ENCODE measurements around the gene STARD7. TPM values are rescaled to one million over a fixed set of nuclear protein-coding genes. Genes with fewer than 3 reads are reported as not detected.

The STARD7 gene, protein sequence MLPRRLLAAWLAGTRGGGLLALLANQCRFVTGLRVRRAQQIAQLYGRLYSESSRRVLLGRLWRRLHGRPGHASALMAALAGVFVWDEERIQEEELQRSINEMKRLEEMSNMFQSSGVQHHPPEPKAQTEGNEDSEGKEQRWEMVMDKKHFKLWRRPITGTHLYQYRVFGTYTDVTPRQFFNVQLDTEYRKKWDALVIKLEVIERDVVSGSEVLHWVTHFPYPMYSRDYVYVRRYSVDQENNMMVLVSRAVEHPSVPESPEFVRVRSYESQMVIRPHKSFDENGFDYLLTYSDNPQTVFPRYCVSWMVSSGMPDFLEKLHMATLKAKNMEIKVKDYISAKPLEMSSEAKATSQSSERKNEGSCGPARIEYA
- 82.4 to 97.5 TPM (median 85.4 TPM) in 5 replicates for total RNA-seq (2022; extraction: Qiagen RNA extraction)

DNA sequence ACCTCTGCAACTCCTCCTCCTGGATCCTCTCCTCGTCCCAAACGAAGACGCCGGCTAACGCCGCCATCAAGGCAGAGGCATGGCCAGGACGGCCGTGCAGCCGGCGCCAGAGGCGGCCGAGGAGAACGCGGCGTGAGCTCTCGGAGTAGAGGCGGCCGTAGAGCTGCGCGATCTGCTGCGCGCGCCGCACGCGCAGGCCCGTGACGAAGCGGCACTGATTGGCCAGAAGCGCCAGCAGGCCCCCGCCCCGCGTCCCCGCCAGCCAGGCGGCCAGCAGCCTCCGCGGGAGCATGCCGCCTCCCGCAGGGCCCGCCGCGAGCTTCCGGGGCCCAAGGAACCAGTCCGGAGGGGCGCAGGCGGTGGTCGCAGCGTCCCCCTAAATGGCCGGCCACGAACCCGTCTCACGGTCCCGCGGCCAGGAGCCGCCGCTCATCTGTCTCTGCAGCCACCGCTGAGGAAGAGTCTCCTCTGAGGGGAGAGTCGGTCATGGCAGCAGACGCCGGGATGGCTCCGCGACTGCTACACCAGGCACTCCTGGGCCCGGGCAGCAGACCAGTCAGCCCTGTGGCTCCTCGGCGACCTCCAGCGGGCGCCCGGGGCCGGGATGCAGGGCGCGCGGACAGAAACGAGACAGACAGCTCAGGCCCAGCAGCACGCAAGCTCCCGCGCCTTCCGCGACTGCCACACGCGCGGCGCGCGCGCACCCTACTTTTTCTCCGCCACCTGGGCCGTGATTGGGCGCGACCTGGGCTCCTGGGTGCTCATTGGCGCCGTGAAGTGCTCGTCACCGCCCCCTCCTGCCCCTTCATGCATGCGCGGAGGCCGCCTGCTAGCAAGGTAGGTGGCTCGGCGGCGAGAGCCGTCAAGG lies at the start of gene STARD7:
Gene STARD7, minus strand, starts transcription at position 685 of the 868 bp plus-strand sequence. Its CDS starts 393 bp downstream, at position 292.

DNA sequence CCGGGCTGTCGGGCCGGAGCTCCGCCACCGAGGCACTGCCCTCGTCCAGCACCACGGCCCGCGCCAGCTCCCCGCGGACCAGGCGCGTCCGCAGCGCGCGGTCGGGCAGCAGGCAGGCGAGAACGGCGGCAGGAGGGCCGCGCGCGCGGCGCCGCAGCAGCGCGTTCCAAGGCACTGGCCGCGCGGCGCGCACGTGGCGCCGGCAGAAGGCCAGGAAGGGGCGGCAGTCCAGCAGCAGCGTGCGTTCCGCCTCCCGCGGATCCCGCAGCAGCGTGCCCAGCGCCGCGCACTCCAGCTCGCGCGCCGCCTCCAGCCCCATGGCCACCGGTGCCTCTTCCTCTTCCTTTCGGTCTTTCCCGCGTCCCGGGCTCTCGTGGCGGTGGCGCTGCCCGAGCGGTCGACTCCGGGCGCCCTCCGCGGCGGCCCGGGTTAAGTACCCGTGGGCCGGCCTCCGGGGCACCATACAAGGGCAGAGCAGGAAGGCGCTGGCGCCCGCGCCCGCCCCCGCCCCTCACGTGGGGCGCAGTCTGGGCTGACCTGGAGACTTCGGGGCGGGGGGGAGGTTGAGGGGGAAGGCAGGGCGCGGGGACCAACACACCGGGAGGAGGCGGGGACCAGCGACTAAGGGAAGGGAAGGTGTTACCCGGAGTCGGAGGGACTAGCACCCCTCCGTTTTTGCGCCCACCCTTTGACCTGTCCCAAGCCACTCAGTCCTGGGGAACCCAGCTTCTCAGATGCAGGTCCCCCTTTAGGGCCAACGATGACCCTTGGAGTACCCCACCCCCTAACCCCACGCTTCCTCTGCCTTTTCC lies 63.4 kb downstream of the STARD7 start, which contains the start of gene DUSP2:
Gene DUSP2, minus strand, starts transcription at position 405 of the 812 bp plus-strand sequence. Its CDS starts 86 bp downstream, at position 319.

GRCh38 chr2:96138179-96139145 lies 70.2 kb downstream of the STARD7 start, which contains the start of gene ASTL:
Gene ASTL, minus strand, starts transcription at chr2:96138502. Its CDS starts 66 bp downstream, at chr2:96138436.

Other genes starting within 250 kb of the STARD7 start
- 3.1 to 5.4 TPM (median 4.0 TPM) in 5 replicates for gene ANKRD36C, start 217.0 kb downstream of the STARD7 start, total RNA-seq (2022; extraction: Qiagen RNA extraction)
- 0.02 TPM in 1 of 5 replicates, not detected in the others for gene GPAT2, start 173.9 kb downstream of the STARD7 start, total RNA-seq (2022; extraction: Qiagen RNA extraction)
- gene ADRA2B, start 92.3 kb downstream of the STARD7 start, total RNA-seq (2022; extraction: Qiagen RNA extraction): 0.14 to 0.18 TPM (median 0.14 TPM) in 5 replicates
- gene ASTL, start 70.3 kb downstream of the STARD7 start, total RNA-seq (2022; extraction: Qiagen RNA extraction): not detected in 5 replicates
- 0.26 to 0.52 TPM (median 0.38 TPM) in 5 replicates for gene DUSP2, start 63.4 kb downstream of the STARD7 start, total RNA-seq (2022; extraction: Qiagen RNA extraction)
- gene TMEM127, start 57.2 kb upstream of the STARD7 start, total RNA-seq (2022; extraction: Qiagen RNA extraction): 38.2 to 44.6 TPM (median 42.8 TPM) in 5 replicates
- gene CIAO1, start 57.4 kb upstream of the STARD7 start, total RNA-seq (2022; extraction: Qiagen RNA extraction): 76.1 to 86.0 TPM (median 84.2 TPM) in 5 replicates
- 109 to 121 TPM (median 113 TPM) in 5 replicates for gene SNRNP200, start 96.7 kb upstream of the STARD7 start, total RNA-seq (2022; extraction: Qiagen RNA extraction)
- gene ITPRIPL1, start 116.5 kb upstream of the STARD7 start, total RNA-seq (2022; extraction: Qiagen RNA extraction): not detected in 5 replicates
- 38.6 to 48.1 TPM (median 42.9 TPM) in 5 replicates for gene NCAPH, start 126.9 kb upstream of the STARD7 start, total RNA-seq (2022; extraction: Qiagen RNA extraction)